ENCODE measurements around the gene PRKCE. TPM values are rescaled to one million over a fixed set of nuclear protein-coding genes. Genes with fewer than 3 reads are reported as not detected.

The PRKCE gene
- total RNA-seq, 1 experiment from 2014 or later, result 14.8 TPM

- TF ChIP-seq YY1 (IDR thresholded peaks at IDR 0.05; ENCODE audit: extremely low read depth, insufficient replicate concordance, low read depth, low read length), result no peak
- TF ChIP-seq MAX (IDR thresholded peaks at IDR 0.05), result no peak
- TF ChIP-seq EGR1 (IDR thresholded peaks at IDR 0.05; ENCODE audit: low read depth), result no peak
- TF ChIP-seq SP1 (IDR thresholded peaks at IDR 0.05; ENCODE audit: low read depth), result no peak
Observed at GRCh38 chr2:45725731-45726130, 74.3 kb downstream of the PRKCE start (continued).

- no peaks in the 10 kb centered on the region for H3K9me2 ChIP-seq (ENCODE audit: insufficient read depth)
- CTCF ChIA-PET, result no interaction called here
- TF ChIP-seq POLR2AphosphoS5 (IDR thresholded peaks at IDR 0.05; ENCODE audit: low read depth, low read length), result no peak
- TF ChIP-seq SP1 (IDR thresholded peaks at IDR 0.05; ENCODE audit: low read depth), result no peak
- TF ChIP-seq CTCF (IDR thresholded peaks at IDR 0.05 in 2 of 3, conservative IDR thresholded peaks at IDR 0.05 in 1 of 3; ENCODE audit: borderline replicate concordance in 1 of 3, insufficient read depth in 1 of 3, low read depth in 2 of 3, low read length in 2 of 3), result no peak
- no peak for TF ChIP-seq EZH2 (IDR thresholded peaks at IDR 0.05)
- no peak for TF ChIP-seq ZFX (IDR thresholded peaks at IDR 0.05)
- no peak for TF ChIP-seq MAX (IDR thresholded peaks at IDR 0.05)
- TF ChIP-seq EGR1 (IDR thresholded peaks at IDR 0.05; ENCODE audit: low read depth), result no peak
- TF ChIP-seq YY1 (IDR thresholded peaks at IDR 0.05; ENCODE audit: extremely low read depth, insufficient replicate concordance, low read depth, low read length), result no peak
- TF ChIP-seq ZBTB33 (IDR thresholded peaks at IDR 0.05; ENCODE audit: extremely low read depth, insufficient replicate concordance, low read length), result no peak
- TF ChIP-seq CEBPB (IDR thresholded peaks at IDR 0.05; ENCODE audit: low read depth), result no peak
- no peak for TF ChIP-seq JUND (IDR thresholded peaks at IDR 0.05)
- no peak for TF ChIP-seq POLR2A (IDR thresholded peaks at IDR 0.05; ENCODE audit: borderline replicate concordance, extremely low read depth, insufficient read depth, insufficient read length)
- H2AFZ ChIP-seq (ENCODE audit: low read depth, low read length, poor library complexity, severe bottlenecking), result no peak overlapping the region
- H3K27me3 ChIP-seq (ENCODE audit: insufficient read depth, low read length), result no peaks in the 10 kb centered on the region
- H3K36me3 ChIP-seq (ENCODE audit: control insufficient read depth in 1 of 2, insufficient read depth in 2 of 2, low read length in 2 of 2), result no peaks in the 10 kb centered on the region
- no peak overlapping the region for H3K27ac ChIP-seq (ENCODE audit: low read depth, low read length)
- no TSS peak for BruUV-seq (replicated peaks)
- H3K4me3 ChIP-seq (replicated peaks in 1 of 2; ENCODE audit: low read depth in 1 of 2, low read length in 2 of 2), result no peak overlapping the region
- H3K9me3 ChIP-seq (ENCODE audit: control insufficient read depth in 1 of 2, insufficient read depth in 1 of 2, low read depth in 1 of 2, low read length in 2 of 2), result no peaks in the 10 kb centered on the region
- ATAC-seq, result no peak
- POLR2A ChIA-PET, result no interaction called here
- H3K79me2 ChIP-seq (ENCODE audit: insufficient read depth, low read length), result no peaks in the 10 kb centered on the region
- no peak for DNase-seq (ENCODE audit: low read depth, low spot score)
- intact Hi-C loops (cut with micrococcal nuclease), result loop anchor here (5.0 kb wide), 1 partner anchor 84 kb away; no protein-coding TSS in a partner anchor
- RAD21 ChIA-PET (ENCODE audit: low non-redundant PET in 1 of 2, low total read pairs in 2 of 2, uncharacterized antibody in 2 of 2, unreplicated experiment in 2 of 2), result no interaction called here
- peaks cover 0 to 5% of the 10 kb centered on the region in 2 experiments; a peak in 1 of 4 replicates for H3K4me1 ChIP-seq (ENCODE audit: control insufficient read depth in 1 of 2, insufficient read depth in 2 of 2, low read length in 2 of 2)
- H4K20me1 ChIP-seq (ENCODE audit: insufficient read depth), result no peaks in the 10 kb centered on the region
- no peak overlapping the region for H3K4me2 ChIP-seq (ENCODE audit: low read length)
- no peak overlapping the region for H3K9ac ChIP-seq (ENCODE audit: low read length)
Observed at GRCh38 chr2:45726188-45726587, 74.7 kb downstream of the PRKCE start.
